Prostate gland (tissue), 2 donors: ENCODE data around the gene COMMD1.

Experiments
- CTCF ChIP-seq, 4 experiments: fragments of 200-600 bp in 2 of 4; fragments of 450-650 bp in 2 of 4; sonication (generic) in 2 of 4; IDR thresholded peaks; 1 replicate in 3 of 4; 2 replicates in 1 of 4; pipeline ENCODE4 v1.5.1; 2016 to 2019; ENCODE audit warnings: antibody characterized with exemption in 4 of 4, mild to moderate bottlenecking in 2 of 4, moderate library complexity in 2 of 4
- POLR2A ChIP-seq: fragments of 450-650 bp; IDR thresholded peaks from one replicate; pipeline ENCODE4 v1.6.1; 2016; ENCODE audit warnings: antibody characterized with exemption, mild to moderate bottlenecking
- POLR2AphosphoS5 ChIP-seq: sonication (generic); formaldehyde crosslinking; IDR thresholded peaks from one replicate; pipeline ENCODE4 v1.6.1; 2017; ENCODE audit warnings: antibody characterized with exemption

DNA sequence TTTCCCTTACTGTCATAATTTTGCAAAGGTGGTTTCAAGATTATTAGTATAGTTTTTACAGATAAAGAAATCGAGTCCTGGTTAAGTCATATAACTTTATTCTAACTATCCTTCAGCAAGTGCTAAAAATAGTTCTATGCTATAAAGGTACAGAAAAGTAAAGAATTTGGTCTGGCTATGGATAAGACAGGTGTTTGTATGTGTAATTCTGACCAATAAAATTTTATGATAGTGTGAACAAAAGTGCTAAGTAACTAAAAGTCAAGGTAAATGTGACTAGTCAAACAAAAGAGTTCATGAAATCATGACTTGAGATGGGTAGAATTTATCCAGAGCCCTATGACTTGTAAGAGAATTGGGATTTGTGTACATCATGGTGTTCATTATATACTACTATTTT is 140.7 kb downstream of the COMMD1 start:
- TF ChIP-seq POLR2A (no peak), CTCF (IDR thresholded peaks at IDR 0.05) (no peak), POLR2AphosphoS5 (no peak)
